Lower leg skin (tissue), 3 donors: ENCODE results near the gene LGALS3.

Experiments used
- CTCF ChIP-seq, 3 donors: fragments of 450-650 bp; IDR thresholded peaks; one replicate each; pipeline ENCODE4 v1.5.1; 2016; ENCODE audit warnings: antibody characterized with exemption in 3 of 3, mild to moderate bottlenecking in 3 of 3, moderate library complexity in 2 of 3
- POLR2A ChIP-seq, 2 donors: fragments of 450-650 bp; IDR thresholded peaks; one replicate each; pipeline ENCODE4 v1.6.1; 2016 to 2017; ENCODE audit warnings: antibody characterized with exemption in 2 of 2, mild to moderate bottlenecking in 1 of 2, moderate library complexity in 1 of 2

GRCh38 chr14:55141825-55142224 lies 12.8 kb downstream of the LGALS3 start:
- TF ChIP-seq CTCF (IDR thresholded peaks at IDR 0.05) (no peak), POLR2A (IDR thresholded peaks at IDR 0.05) (no peak)
